Measurements from ENCODE around the gene PRSS36. TPM values are rescaled to one million over a fixed set of nuclear protein-coding genes. Genes with fewer than 3 reads are reported as not detected.

The PRSS36 gene
- total and polyA plus RNA-seq, 7 donors: 0.83 to 10.2 (median 4.7) TPM

DNA sequence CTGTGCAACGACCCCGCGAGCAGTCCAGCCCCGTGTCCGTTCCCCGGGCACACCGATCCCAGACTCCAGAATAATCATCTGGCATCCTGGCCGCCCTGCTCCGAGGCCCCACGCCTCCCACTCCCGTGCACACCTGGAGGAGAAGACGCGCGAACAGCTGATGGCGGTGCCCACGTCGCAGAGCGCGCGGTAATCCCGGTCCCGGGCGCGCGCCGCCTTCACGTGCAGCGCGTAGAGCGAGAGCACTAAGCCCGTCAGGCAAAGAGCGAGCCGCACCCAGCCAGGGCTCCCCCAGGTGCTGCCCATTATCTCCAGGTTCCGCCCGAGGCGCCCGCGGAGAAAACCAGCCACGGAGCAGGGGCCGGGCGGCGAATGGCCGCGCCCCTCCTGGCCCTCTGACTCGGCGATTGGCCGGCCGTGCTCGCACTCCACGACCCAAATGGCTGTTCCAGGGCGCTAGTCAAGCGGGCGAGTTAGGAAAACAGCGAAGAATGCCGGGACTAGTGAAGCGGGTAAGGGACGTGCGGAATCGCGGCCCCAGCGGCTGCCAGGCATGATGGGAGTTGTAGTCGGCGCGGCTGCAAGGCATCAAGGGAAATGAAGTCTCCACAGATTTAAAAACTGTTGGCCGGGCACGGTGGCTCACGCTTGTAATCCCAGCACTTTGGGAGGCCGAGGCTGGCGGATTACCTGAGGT, 55.3 kb downstream of the PRSS36 start, which contains the start of gene VKORC1:
VKORC1 (minus strand) TSS at position 374 of the 697 bp plus-strand sequence; CDS start at position 306, 68 bp downstream.
- peak within 1 kb of the TSS; percentile 74 to 93 (median 81) for H3K4me3 ChIP-seq
- H3K4me1 ChIP-seq: peaks cover 0 to 23% (median 16%) of the 10 kb centered on the region in 4 donors
- DNase-seq: peak; percentile 98
- intact Hi-C loops (cut with DNase I): no loop called here
- peaks cover 0 to 16% (median 9%) of the 10 kb centered on the region in 4 donors for H3K36me3 ChIP-seq
- 0% methylated on average over 69 of the region's 69 CpGs for WGBS, 2 donors
- no peaks in the 10 kb centered on the region for H3K27me3 ChIP-seq
- H3K9me3 ChIP-seq: no peaks in the 10 kb centered on the region
- TF ChIP-seq POLR2AphosphoS5 (IDR thresholded peaks at IDR 0.05) (peak; percentile 74 to 92 (median 82)), POLR2A (IDR thresholded peaks at IDR 0.05) (peak in 1 of 2 donors; percentile 23), EP300 (IDR thresholded peaks at IDR 0.05) (no peak)
- TF ChIP-seq, protein P1, sequence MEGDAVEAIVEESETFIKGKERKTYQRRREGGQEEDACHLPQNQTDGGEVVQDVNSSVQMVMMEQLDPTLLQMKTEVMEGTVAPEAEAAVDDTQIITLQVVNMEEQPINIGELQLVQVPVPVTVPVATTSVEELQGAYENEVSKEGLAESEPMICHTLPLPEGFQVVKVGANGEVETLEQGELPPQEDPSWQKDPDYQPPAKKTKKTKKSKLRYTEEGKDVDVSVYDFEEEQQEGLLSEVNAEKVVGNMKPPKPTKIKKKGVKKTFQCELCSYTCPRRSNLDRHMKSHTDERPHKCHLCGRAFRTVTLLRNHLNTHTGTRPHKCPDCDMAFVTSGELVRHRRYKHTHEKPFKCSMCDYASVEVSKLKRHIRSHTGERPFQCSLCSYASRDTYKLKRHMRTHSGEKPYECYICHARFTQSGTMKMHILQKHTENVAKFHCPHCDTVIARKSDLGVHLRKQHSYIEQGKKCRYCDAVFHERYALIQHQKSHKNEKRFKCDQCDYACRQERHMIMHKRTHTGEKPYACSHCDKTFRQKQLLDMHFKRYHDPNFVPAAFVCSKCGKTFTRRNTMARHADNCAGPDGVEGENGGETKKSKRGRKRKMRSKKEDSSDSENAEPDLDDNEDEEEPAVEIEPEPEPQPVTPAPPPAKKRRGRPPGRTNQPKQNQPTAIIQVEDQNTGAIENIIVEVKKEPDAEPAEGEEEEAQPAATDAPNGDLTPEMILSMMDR (IDR thresholded peaks at IDR 0.05): no peak
- peak within 1 kb of the TSS; percentile 86 to 95 (median 94) for H3K27ac ChIP-seq

DNA sequence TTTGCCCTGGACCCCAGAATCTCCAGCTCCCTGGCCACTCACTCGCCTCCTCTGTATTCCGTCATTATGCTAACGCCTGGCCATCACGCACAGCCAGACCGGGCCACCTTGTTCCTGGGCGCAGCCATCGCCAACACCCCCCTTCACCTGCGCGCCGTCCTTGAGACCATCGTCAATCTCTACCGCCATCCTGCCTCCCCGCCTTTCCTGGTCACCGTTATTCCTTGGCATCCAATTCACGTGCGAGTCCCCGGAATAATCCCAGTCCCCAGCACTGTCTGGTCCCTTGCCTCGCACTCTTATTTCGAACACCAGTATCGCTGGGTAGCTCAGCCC, 55.8 kb downstream of the PRSS36 start:
- H3K9me3 ChIP-seq: no peaks in the 10 kb centered on the region
- TF ChIP-seq, protein P1 (IDR thresholded peaks at IDR 0.05): no peak
- H3K4me1 ChIP-seq: peaks cover 0 to 23% (median 16%) of the 10 kb centered on the region in 4 donors
- no peak for DNase-seq
- WGBS, 2 donors: 1% methylated on average over 20 of the region's 20 CpGs
- peaks cover 4 to 20% (median 9%) of the 10 kb centered on the region in 4 donors for H3K36me3 ChIP-seq
- intact Hi-C loops (cut with DNase I): no loop called here
- peak overlapping the region; percentile 74 to 93 (median 81) for H3K4me3 ChIP-seq
- no peaks in the 10 kb centered on the region for H3K27me3 ChIP-seq
- peak overlapping the region; percentile 86 to 95 (median 94) for H3K27ac ChIP-seq

DNA sequence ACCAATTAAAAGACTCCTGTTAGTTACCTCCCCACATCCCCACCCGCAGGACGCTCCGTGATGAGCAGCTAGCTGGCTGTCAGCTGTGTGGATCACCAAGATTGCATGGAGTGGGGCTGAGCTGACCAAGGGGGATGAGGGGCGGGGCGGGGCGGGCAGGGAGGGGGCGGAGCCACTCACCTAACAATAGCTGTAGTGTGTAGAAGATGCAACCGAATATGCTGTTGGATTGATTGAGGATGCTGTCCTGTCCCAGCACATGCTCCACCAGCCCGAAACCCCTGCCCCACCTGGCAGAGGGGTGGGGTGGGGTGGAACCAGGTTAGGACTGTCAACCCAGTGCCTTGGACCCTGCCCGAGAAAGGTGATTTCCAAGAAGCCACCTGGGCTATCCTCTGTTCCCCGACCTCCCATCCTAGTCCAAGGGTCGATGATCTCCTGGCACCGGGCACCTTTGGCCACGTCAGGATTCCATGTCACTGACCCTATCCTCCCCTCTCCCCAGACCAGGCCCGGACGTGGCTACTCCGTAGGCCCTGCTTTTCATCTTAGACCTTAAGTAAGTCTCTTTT, 56.6 kb downstream of the PRSS36 start:
- intact Hi-C loops (cut with DNase I): no loop called here
- Histone ChIP-seq H3K4me1 (peaks cover 0 to 23% (median 16%) of the 10 kb centered on the region in 4 donors), H3K27me3 (no peaks in the 10 kb centered on the region), H3K27ac (peak overlapping the region; percentile 86 to 95 (median 94)), H3K4me3 (peak overlapping the region; percentile 74 to 93 (median 81)), H3K36me3 (peaks cover 7 to 24% (median 10%) of the 10 kb centered on the region in 4 donors), H3K9me3 (no peaks in the 10 kb centered on the region)
- TF ChIP-seq EP300 (IDR thresholded peaks at IDR 0.05) (no peak), POLR2AphosphoS5 (IDR thresholded peaks at IDR 0.05) (no peak), POLR2A (IDR thresholded peaks at IDR 0.05) (no peak)
- TF ChIP-seq, protein P1 (IDR thresholded peaks at IDR 0.05): no peak
- no peak for DNase-seq
- 29 to 57% methylated on average over 17 of the region's 17 CpGs for WGBS, 2 donors

DNA sequence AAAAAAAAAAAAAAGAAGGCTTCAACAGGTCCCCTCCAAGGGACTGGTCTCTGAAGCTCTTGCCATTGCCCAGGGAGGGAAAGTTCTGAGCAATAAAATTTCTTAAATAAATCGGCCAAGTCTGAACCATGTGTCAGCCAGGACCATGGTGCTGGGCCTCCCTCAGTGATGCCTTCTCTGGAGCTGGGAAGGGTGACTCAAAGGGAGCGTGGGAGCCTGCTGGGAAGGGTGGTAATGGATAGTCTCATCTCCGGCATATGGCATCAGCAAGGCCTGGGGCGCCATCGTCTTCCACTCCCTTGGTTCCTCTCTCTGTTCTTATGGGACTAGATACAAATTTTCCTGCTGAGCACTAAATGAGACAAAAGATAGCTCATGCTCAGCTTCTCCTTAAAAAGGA, 57.5 kb downstream of the PRSS36 start:
- peaks cover 7 to 33% (median 10%) of the 10 kb centered on the region in 4 donors for H3K36me3 ChIP-seq
- intact Hi-C loops (cut with DNase I): no loop called here
- no peaks in the 10 kb centered on the region for H3K9me3 ChIP-seq
- no peak for DNase-seq
- H3K4me3 ChIP-seq: no peak overlapping the region
- WGBS, 2 donors: 96 to 97% methylated on average over 5 of the region's 5 CpGs
- TF ChIP-seq POLR2A (IDR thresholded peaks at IDR 0.05) (no peak), EP300 (IDR thresholded peaks at IDR 0.05) (no peak), POLR2AphosphoS5 (IDR thresholded peaks at IDR 0.05) (no peak)
- TF ChIP-seq, protein P1 (IDR thresholded peaks at IDR 0.05): no peak
- no peaks in the 10 kb centered on the region for H3K27me3 ChIP-seq
- H3K27ac ChIP-seq: peak overlapping the region in 1 of 4 donors; percentile 2
- H3K4me1 ChIP-seq: peaks cover 0 to 23% (median 16%) of the 10 kb centered on the region in 4 donors

Data from sigmoid colon (tissue), 7 donors.